Anterior cingulate cortex (tissue), 58 donors: ENCODE measurements around the gene NFE2L1.

Source experiments
- DNase-seq, 58 donors: peaks; one replicate each; lab custom pipeline; 2025; lab: John Stamatoyannopoulos, UW

NFE2L1 gene

GRCh38 chr17:48102798-48103715 is 54.9 kb downstream of the NFE2L1 start:
- no peak for DNase-seq

GRCh38 chr17:48104440-48104839 is 56.3 kb downstream of the NFE2L1 start:
- DNase-seq: no peak

GRCh38 chr17:48106802-48107136 is 58.6 kb downstream of the NFE2L1 start:
- no peak for DNase-seq

GRCh38 chr17:48107137-48108055 is 59.2 kb downstream of the NFE2L1 start, which contains the start of gene SNX11:
Gene SNX11 (plus strand): TSS chr17:48107766. CDS start chr17:48112044, 4,278 bp downstream.
- DNase-seq: peak; percentile 74 to 99 (median 93)

GRCh38 chr17:48110761-48111160 is 62.6 kb downstream of the NFE2L1 start:
- no peak for DNase-seq
